Suppressor macrophage treated with lipopolysaccharide for 4 hours (primary cell): ENCODE measurements around the gene NRXN3.

Experiments used
- DNase-seq: peaks from one replicate; pipeline ENCODE4 v3.0.0-alpha.2; 2020

NRXN3 gene

DNA sequence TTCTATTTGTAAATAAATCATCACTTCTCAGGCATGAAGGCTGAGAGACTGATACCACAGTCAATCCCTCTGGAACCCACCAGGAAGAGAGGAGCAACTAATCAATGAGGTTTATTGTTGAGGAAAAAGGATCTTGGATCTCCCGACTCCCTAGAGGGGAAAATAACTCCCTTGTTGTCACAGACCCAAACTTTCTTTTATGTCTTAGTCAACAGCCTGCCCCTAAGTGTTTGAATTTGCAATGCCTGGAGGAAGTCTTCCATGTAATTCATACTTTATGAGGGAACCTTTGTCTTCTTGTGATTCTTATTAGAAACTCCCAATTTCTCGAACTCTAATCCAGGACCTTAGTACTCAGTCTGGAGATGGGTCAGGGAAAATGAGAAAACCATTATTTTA lies 1235.3 kb downstream of the NRXN3 start:
- no peak for DNase-seq

GRCh38 chr14:79407572-79407971 lies 1237.4 kb downstream of the NRXN3 start:
- DNase-seq = no peak

DNA sequence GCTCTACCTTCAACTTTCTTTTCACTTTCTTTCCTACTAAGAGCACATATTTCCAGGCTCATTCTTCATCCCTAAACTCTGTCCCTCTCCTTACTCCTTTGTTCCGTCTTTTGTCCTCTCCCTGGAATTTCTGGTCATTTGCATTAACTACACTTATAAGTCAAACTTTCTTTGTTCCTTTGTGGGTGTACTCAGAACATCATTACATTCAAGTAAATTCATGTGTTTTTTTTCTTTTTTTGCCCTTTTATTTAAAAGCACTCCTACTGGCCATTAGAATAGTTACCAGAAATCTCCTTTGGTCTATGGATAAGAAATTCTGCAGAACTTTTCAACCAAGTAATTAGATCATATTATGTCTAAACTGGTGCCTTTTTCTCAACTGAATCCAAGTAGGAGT lies 1238.5 kb downstream of the NRXN3 start:
- DNase-seq = no peak

- DNase-seq = no peak
These were observed 1241.4 kb downstream of the NRXN3 start for GRCh38 chr14:79411403-79412174.

- no peak for DNase-seq
These were observed 1242.6 kb downstream of the NRXN3 start for GRCh38 chr14:79412822-79413221.

DNA sequence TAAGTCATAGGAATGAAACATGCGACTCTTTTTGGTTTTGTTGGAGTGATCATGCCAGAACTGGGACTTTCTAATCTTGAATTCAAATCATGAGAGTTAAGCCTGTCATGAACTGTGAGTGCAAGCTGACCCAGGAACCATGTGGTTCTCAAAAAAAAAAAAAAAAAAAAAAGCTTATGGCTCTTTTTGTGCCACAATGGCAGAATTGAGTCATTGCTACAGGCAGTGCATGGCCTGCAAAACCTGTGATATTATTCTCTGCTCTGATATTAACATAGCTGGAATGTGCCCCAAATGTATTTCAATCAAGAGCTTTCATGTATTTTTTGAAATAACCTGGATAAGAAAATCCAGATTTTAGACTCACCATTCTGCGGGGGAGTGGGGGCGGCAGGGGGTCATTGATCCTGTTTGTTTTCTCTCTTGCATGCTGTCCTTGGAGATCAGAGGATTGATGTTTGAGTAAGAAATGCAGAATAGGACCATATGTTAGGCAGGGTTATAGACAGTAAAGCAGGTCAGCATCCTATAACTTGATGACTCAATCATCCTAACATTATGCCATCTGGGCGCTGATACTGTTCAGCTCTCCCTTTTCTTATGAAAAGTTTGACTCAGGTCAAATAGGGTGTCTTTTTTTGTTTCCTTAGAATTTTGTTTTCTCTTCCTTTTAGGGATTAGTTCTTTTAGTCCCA lies 1243.7 kb downstream of the NRXN3 start:
- no peak for DNase-seq

DNA sequence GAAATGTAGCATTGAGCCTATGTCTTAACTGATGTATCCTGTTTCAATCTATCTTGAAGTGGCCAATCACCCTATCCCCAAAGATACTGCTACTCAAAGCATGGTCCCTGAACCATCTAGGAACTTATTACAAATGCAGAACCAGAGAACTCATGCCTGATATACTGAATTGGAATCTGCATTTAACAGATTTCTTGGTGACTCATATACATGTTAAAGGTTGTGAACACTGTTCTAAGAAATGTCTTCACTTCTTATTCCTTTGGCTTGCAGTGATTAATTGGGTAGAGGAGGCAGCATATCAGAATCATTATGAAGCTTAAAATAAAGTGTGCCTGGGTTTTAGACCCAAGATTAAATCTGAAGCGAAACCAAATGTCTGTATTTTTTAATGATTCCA lies 1245.6 kb downstream of the NRXN3 start:
- DNase-seq = no peak

- DNase-seq = no peak
These were observed 1247.8 kb downstream of the NRXN3 start for GRCh38 chr14:79417961-79418360.

GRCh38 chr14:79418649-79419415 lies 1248.7 kb downstream of the NRXN3 start:
- DNase-seq = no peak

- DNase-seq = no peak
These were observed 1249.6 kb downstream of the NRXN3 start for GRCh38 chr14:79419571-79420327.

DNA sequence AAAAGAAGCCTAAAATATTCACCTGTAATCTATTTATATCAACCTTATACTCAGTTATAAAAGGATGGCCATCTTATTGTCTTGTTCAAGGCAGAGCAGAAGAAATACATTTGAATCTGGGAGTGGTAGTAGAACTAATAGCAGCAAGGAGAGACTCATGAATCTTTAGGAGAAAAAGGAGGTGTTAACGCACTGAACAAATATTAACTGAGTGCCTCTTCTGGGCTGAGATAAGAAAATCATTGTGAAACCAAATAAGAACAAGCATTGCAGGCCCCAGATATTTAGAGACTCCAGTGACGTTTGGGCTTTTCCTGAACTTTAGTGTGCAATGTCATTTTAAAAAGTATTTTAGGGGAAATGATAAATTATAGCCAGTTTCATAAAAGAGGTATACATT lies 1250.6 kb downstream of the NRXN3 start:
- DNase-seq = no peak

DNA sequence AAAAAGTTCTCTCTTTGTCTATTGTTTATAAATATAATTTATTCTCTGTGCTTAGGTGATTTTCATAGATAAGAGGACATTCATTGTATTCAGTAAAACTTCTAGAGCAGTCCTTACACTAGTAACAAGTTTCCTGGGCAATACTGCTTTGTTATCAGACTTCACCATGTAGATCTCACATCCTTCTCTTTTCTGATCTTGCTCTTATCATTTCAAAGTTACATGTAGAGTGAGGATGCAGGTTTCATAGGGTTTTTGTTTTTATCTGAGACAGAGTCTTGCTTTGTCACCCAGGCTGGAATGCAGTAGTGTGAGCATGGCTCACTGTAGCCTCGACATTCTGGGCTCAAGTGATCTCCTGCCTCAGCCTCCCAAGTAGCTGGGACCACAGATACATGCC lies 1251.6 kb downstream of the NRXN3 start:
- DNase-seq = no peak

GRCh38 chr14:79424462-79424861 lies 1254.3 kb downstream of the NRXN3 start:
- no peak for DNase-seq

GRCh38 chr14:79426103-79426755 lies 1256.1 kb downstream of the NRXN3 start:
- DNase-seq = no peak

DNA sequence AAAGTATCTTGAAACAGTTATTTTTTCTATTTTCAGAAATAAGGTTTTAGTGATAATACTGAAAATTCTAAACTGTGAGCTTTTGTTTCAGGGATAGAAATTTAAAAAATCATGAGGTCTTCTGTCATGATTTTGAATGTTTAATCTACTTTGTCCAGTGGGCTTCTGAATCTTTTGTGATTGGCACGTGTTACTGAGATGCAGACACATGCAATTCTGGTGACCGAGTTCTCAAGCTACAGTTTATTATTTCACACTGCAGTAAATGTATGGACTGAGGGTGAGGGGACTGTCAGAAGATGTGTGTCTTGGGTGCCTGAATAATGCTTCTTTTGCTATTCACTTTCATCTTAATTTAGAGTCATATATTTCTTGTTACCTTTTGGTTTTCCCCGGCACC lies 1262.5 kb downstream of the NRXN3 start:
- no peak for DNase-seq

DNA sequence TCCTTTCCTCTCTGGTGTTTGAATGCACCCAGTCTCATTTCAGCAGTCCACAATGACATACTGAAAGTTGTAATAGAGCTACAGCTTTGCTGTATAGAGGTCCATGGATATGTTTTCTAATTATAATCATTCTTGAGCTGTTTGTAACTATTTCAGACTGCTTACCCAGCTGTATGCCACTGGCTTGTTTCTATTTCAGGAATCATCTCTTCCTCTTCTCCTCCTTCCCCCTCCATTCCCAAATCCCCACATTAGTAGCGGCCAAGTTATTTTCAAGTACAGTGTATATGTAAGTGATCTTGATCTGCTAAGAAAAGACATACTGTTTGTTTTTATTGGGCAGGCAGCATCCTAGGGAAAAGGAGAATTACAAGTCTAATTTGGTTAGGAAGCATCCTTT lies 1266.2 kb downstream of the NRXN3 start:
- no peak for DNase-seq

GRCh38 chr14:79437951-79438350 lies 1267.8 kb downstream of the NRXN3 start:
- no peak for DNase-seq

DNA sequence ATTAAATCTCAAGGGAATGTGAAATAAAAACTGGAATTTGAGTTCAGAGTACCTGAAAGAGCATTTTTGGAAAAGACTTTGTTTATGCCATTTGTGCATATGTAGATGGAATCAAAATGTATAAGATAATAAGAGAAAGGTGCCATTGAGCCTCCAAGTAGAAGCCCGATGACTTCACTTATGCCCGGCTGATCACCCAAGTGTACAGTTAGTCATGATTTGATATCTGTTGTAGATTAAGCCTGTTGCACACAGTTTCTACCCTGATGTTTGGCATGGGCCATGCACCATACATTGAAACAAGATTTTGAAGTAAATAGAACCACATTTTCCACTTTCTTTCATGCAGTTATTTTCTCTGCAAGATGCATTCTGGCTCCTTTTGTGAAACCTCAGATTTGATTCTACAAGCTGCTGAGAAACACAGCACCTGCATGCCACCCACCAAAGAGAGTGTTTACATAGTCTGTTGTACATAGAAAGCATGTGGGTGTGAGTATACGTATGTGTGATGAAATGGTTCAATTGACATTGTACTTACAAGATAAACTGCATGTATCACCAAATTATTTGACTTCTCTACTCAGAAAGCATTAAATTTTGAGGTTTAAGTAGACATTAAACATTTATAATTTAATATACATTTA lies 1268.6 kb downstream of the NRXN3 start:
- no peak for DNase-seq

- no peak for DNase-seq
These were observed 1272.6 kb downstream of the NRXN3 start for GRCh38 chr14:79442786-79443185.

DNA sequence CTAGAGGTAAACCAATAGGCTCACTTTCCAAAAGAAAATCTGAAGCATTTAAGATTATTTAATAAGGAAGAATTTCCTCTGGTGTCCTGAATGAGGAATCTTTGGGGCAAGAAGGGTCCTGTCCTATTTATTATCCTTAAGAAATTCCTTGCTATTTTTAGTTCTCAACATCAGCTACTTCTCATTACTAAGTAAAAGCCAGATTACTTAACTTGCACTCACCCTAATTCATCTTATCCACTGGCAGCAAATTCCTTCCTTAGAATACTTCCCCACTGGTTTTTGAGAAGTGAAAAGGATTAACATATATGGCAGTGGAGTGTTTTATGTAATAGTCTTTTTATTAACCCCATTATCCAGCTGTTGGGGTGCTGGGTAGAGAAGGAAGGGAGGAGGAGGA lies 1273.4 kb downstream of the NRXN3 start:
- no peak for DNase-seq

GRCh38 chr14:79448960-79449359 lies 1278.8 kb downstream of the NRXN3 start:
- no peak for DNase-seq

DNA sequence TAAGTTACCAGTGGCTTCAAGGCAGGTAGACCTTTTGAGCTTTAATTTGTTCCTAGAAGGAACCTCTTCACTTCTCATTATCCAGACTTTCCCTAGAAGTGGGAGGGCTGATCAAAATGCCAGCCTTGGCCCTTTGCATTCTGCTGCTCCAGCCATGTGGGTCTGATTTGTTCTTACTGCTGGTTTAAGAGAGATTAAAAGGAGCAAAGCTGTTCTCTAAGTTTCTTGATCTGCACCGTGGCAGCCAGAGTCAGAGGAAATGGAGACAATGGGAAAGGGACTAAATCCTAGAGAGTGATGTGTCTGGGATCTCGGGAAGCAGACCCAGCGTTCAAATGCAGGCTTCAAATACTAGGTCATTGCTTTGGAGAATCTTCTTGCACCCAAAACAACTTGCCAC lies 1281.4 kb downstream of the NRXN3 start:
- DNase-seq = no peak
